ENCODE measurements around the gene IL1F10. TPM values are rescaled to one million over a fixed set of nuclear protein-coding genes. Genes with fewer than 3 reads are reported as not detected.

The IL1F10 gene
- total RNA-seq, 2 experiments from 2014 or later = not detected

GRCh38 chr2:113058998-113059960 is 8.5 kb upstream of the IL1F10 start, which contains the start of gene IL36RN:
IL36RN (plus strand) TSS chr2:113059198; CDS start chr2:113059439, 241 bp downstream.
- Mint-ChIP-seq H3K36me3 (ENCODE audit: low read depth) (peaks cover 7% of the 10 kb centered on the region), H3K4me1 (peaks cover 6% of the 10 kb centered on the region), H3K4me3 (no peak within 1 kb of the TSS), H3K9me3 (ENCODE audit: low read depth) (peaks cover 12% of the 10 kb centered on the region), H3K27me3 (peaks cover 2% of the 10 kb centered on the region), H3K27ac (no peak within 1 kb of the TSS)
- intact Hi-C loops (cut with DNase I, micrococcal nuclease) = no loop called here
- ChIA-PET CTCF (interaction anchor here (0.9 to 1.0 kb wide), 2 partner anchors 12 to 59 kb away, joined by 3 read pairs; no protein-coding TSS in a partner anchor), POLR2A (interaction anchor here (0.5 to 1.2 kb wide), 2 partner anchors 114 to 267 kb away, joined by 3 to 6 read pairs; partner anchors contain the start of gene PSD4)
- DNase-seq (no peak), ATAC-seq (no peak)

GRCh38 chr2:113060396-113060795 is 7.4 kb upstream of the IL1F10 start:
- POLR2A ChIA-PET = no interaction called here
- no peak for ATAC-seq
- peaks cover 6% of the 10 kb centered on the region for H3K4me1 Mint-ChIP-seq
- H3K27ac Mint-ChIP-seq = no peak overlapping the region
- CTCF ChIA-PET = interaction anchor here (0.6 to 0.9 kb wide), 2 partner anchors 13 to 59 kb away, joined by 3 read pairs; no protein-coding TSS in a partner anchor
- H3K27me3 Mint-ChIP-seq = peaks cover 2% of the 10 kb centered on the region
- DNase-seq = no peak
- H3K4me3 Mint-ChIP-seq = no peak overlapping the region
- peaks cover 5% of the 10 kb centered on the region for H3K9me3 Mint-ChIP-seq (ENCODE audit: low read depth)
- H3K36me3 Mint-ChIP-seq (ENCODE audit: low read depth) = peaks cover 5% of the 10 kb centered on the region
- intact Hi-C loops (cut with DNase I, micrococcal nuclease) = no loop called here

- H3K4me3 Mint-ChIP-seq = no peak overlapping the region
- POLR2A ChIA-PET = no interaction called here
- intact Hi-C loops (cut with DNase I, micrococcal nuclease) = no loop called here
- H3K9me3 Mint-ChIP-seq (ENCODE audit: low read depth) = peaks cover 4% of the 10 kb centered on the region
- peaks cover 1% of the 10 kb centered on the region for H3K36me3 Mint-ChIP-seq (ENCODE audit: low read depth)
- peaks cover 6% of the 10 kb centered on the region for H3K4me1 Mint-ChIP-seq
- CTCF ChIA-PET = no interaction called here
- ATAC-seq (no peak), DNase-seq (no peak)
- peaks cover 2% of the 10 kb centered on the region for H3K27me3 Mint-ChIP-seq
- no peak overlapping the region for H3K27ac Mint-ChIP-seq
Observed at GRCh38 chr2:113060796-113061195, 7.0 kb upstream of the IL1F10 start.

GRCh38 chr2:113061241-113061640 is 6.5 kb upstream of the IL1F10 start:
- no peak overlapping the region for H3K27ac Mint-ChIP-seq
- no peak for DNase-seq
- ATAC-seq = no peak

GRCh38 chr2:113061896-113062770 is 5.6 kb upstream of the IL1F10 start:
- H3K4me1 Mint-ChIP-seq = peaks cover 2% of the 10 kb centered on the region
- H3K36me3 Mint-ChIP-seq (ENCODE audit: low read depth) = no peaks in the 10 kb centered on the region
- no peak for ATAC-seq
- intact Hi-C loops (cut with DNase I, micrococcal nuclease) = no loop called here
- H3K27me3 Mint-ChIP-seq = peaks cover 2% of the 10 kb centered on the region
- H3K9me3 Mint-ChIP-seq (ENCODE audit: low read depth) = no peaks in the 10 kb centered on the region
- DNase-seq = no peak
- no peak overlapping the region for H3K27ac Mint-ChIP-seq
- ChIA-PET CTCF (interaction anchor here (0.7 to 3.2 kb wide), 2 partner anchors 18 to 120 kb away, joined by 3 to 7 read pairs; no protein-coding TSS in a partner anchor), POLR2A (no interaction called here)
- no peak overlapping the region for H3K4me3 Mint-ChIP-seq

More at GRCh38 chr2:113061241-113061640, 6.5 kb upstream of the IL1F10 start:
- no peak overlapping the region for H3K4me3 Mint-ChIP-seq
- peaks cover 4% of the 10 kb centered on the region for H3K4me1 Mint-ChIP-seq
- H3K36me3 Mint-ChIP-seq (ENCODE audit: low read depth) = no peaks in the 10 kb centered on the region
- peaks cover 2% of the 10 kb centered on the region for H3K27me3 Mint-ChIP-seq
- ChIA-PET POLR2A (no interaction called here), CTCF (no interaction called here)
- intact Hi-C loops (cut with DNase I, micrococcal nuclease) = no loop called here
- peaks cover 2% of the 10 kb centered on the region for H3K9me3 Mint-ChIP-seq (ENCODE audit: low read depth)

- H3K4me1 Mint-ChIP-seq = no peaks in the 10 kb centered on the region
- H3K36me3 Mint-ChIP-seq (ENCODE audit: low read depth) = no peaks in the 10 kb centered on the region
- CTCF ChIA-PET = interaction anchor here (0.7 to 3.2 kb wide), 5 partner anchors 11 to 73 kb away, joined by 3 to 7 read pairs (median 4); no protein-coding TSS in a partner anchor
Observed at GRCh38 chr2:113064281-113064680, 3.5 kb upstream of the IL1F10 start.

GRCh38 chr2:113064898-113065297 is 2.9 kb upstream of the IL1F10 start:
- H3K27me3 Mint-ChIP-seq = peaks cover 5% of the 10 kb centered on the region
- ChIA-PET CTCF (interaction anchor here (0.7 to 3.2 kb wide), 5 partner anchors 11 to 73 kb away, joined by 3 to 7 read pairs (median 4); no protein-coding TSS in a partner anchor), POLR2A (no interaction called here)
- ATAC-seq = no peak
- no peak overlapping the region for H3K4me3 Mint-ChIP-seq
- H3K4me1 Mint-ChIP-seq = no peaks in the 10 kb centered on the region
- H3K36me3 Mint-ChIP-seq (ENCODE audit: low read depth) = no peaks in the 10 kb centered on the region
- no peak for DNase-seq
- intact Hi-C loops (cut with DNase I, micrococcal nuclease) = no loop called here
- no peak overlapping the region for H3K27ac Mint-ChIP-seq
- no peaks in the 10 kb centered on the region for H3K9me3 Mint-ChIP-seq (ENCODE audit: low read depth)

More at GRCh38 chr2:113064281-113064680, 3.5 kb upstream of the IL1F10 start:
- Mint-ChIP-seq H3K27me3 (peaks cover 4% of the 10 kb centered on the region), H3K4me3 (no peak overlapping the region), H3K27ac (no peak overlapping the region), H3K9me3 (ENCODE audit: low read depth) (no peaks in the 10 kb centered on the region)
- POLR2A ChIA-PET = no interaction called here
- no peak for DNase-seq
- no peak for ATAC-seq
- intact Hi-C loops (cut with DNase I, micrococcal nuclease) = no loop called here

- no peak overlapping the region for H3K27ac Mint-ChIP-seq
- H3K27me3 Mint-ChIP-seq = peaks cover 3% of the 10 kb centered on the region
- no peak for DNase-seq
- H3K9me3 Mint-ChIP-seq (ENCODE audit: low read depth) = no peaks in the 10 kb centered on the region
- POLR2A ChIA-PET = no interaction called here
- intact Hi-C loops (cut with DNase I, micrococcal nuclease) = no loop called here
- CTCF ChIA-PET = interaction anchor here (0.8 to 1.3 kb wide), 4 partner anchors 9 to 16 kb away, joined by 3 to 7 read pairs (median 5); no protein-coding TSS in a partner anchor
- ATAC-seq = no peak
- no peaks in the 10 kb centered on the region for H3K36me3 Mint-ChIP-seq (ENCODE audit: low read depth)
- H3K4me3 Mint-ChIP-seq = no peak overlapping the region
- no peaks in the 10 kb centered on the region for H3K4me1 Mint-ChIP-seq
Observed at GRCh38 chr2:113068249-113068648, 479 bp downstream of the IL1F10 start.

- Mint-ChIP-seq H3K4me1 (no peaks in the 10 kb centered on the region), H3K4me3 (no peak overlapping the region), H3K27me3 (peaks cover 3% of the 10 kb centered on the region), H3K27ac (no peak overlapping the region), H3K36me3 (ENCODE audit: low read depth) (no peaks in the 10 kb centered on the region), H3K9me3 (ENCODE audit: low read depth) (no peaks in the 10 kb centered on the region)
- DNase-seq = no peak
- POLR2A ChIA-PET = no interaction called here
- CTCF ChIA-PET = interaction anchor here (1.2 to 1.4 kb wide), 3 partner anchors 10 to 16 kb away, joined by 3 to 7 read pairs (median 6); no protein-coding TSS in a partner anchor
- intact Hi-C loops (cut with DNase I, micrococcal nuclease) = no loop called here
- ATAC-seq = no peak
Observed at GRCh38 chr2:113068706-113069485, 1.1 kb downstream of the IL1F10 start.

GRCh38 chr2:113069676-113070605 is 2.2 kb downstream of the IL1F10 start:
- Mint-ChIP-seq H3K27ac (no peak overlapping the region), H3K27me3 (peaks cover 3% of the 10 kb centered on the region), H3K36me3 (ENCODE audit: low read depth) (no peaks in the 10 kb centered on the region), H3K4me3 (no peak overlapping the region), H3K4me1 (peaks cover 2% of the 10 kb centered on the region), H3K9me3 (ENCODE audit: low read depth) (no peaks in the 10 kb centered on the region)
- no peak for ATAC-seq
- ChIA-PET CTCF (interaction anchor here (0.6 to 1.4 kb wide), 6 partner anchors 9 to 106 kb away, joined by 3 to 7 read pairs (median 5); no protein-coding TSS in a partner anchor), POLR2A (no interaction called here)
- DNase-seq = no peak
- intact Hi-C loops (cut with DNase I, micrococcal nuclease) = no loop called here
